A673 (cell line): ENCODE results near the gene PRSS27.

ENCODE experiments used
- CTCF ChIP-seq: fragments of 300-800, 200-600 bp; sonication (generic); conservative IDR thresholded peaks from 2 replicates; pipeline ENCODE4 v1.5.1; 2017; ENCODE audit warnings: low read depth, mild to moderate bottlenecking, antibody characterized with exemption, low read length, moderate library complexity, mixed read lengths
- EZH2 ChIP-seq: fragments of 200-600 bp; sonication (generic); IDR thresholded peaks from 2 replicates; pipeline ENCODE4 v1.6.1; 2017; ENCODE audit warnings: borderline replicate concordance, low read depth, mild to moderate bottlenecking, mixed read lengths, antibody characterized with exemption, low read length; ENCODE audit not compliant: poor library complexity, severe bottlenecking

- TF ChIP-seq EZH2 = no peak
- no peak for TF ChIP-seq CTCF
These were observed 17.6 kb downstream of the PRSS27 start for GRCh38 chr16:2702438-2702825.
